CD14-positive monocyte (primary cell): ENCODE results near the gene FITM2. TPM values are rescaled to one million over a fixed set of nuclear protein-coding genes. Genes with fewer than 3 reads are reported as not detected.
A peak's percentile ranks its signal among the peaks of the same experiment; 100 is the strongest.
"Not testable (repeated sequence)": the region's sequence is repeated elsewhere in the genome, so short reads cannot be mapped to it uniquely, and the experiment has no call there.

Experiments used
- DNase-seq, 3 donors: peaks; one replicate each; pipeline ENCODE4 v3.0.0-alpha.2; 2011 to 2022
- H2AFZ ChIP-seq: 2 replicates; pipeline ENCODE4 v1.6.0; 2012; ENCODE audit warnings: mild to moderate bottlenecking, low read depth, low read length, inconsistent platforms; ENCODE audit not compliant: insufficient read depth, poor library complexity, severe bottlenecking
- H3K27ac ChIP-seq, 2 donors: 1 replicate in 1 of 2; 2 replicates in 1 of 2; pipeline ENCODE4 v1.5.1; 2012 to 2013; ENCODE audit warnings: low read length in 2 of 2, control low read depth in 1 of 2, inconsistent platforms in 1 of 2, low read depth in 1 of 2, mild to moderate bottlenecking in 1 of 2
- H3K27me3 ChIP-seq, 2 donors: one replicate each; pipeline versions ENCODE4 v1.6.0 to v1.6.1; 2011 to 2013; ENCODE audit warnings: low read length in 2 of 2; ENCODE audit not compliant: control insufficient read depth in 2 of 2, insufficient read depth in 2 of 2
- H3K36me3 ChIP-seq, 2 donors: replicated peaks in 1 of 2; 1 replicate in 1 of 2; 2 replicates in 1 of 2; pipeline versions ENCODE4 v1.5.1 to v1.6.1; 2012 to 2013; ENCODE audit warnings: low read length in 2 of 2, control low read depth in 1 of 2, inconsistent platforms in 1 of 2, mild to moderate bottlenecking in 1 of 2; ENCODE audit not compliant: insufficient read depth in 2 of 2, control insufficient read depth in 1 of 2
- H3K4me1 ChIP-seq, 2 donors: 1 replicate in 1 of 2; 2 replicates in 1 of 2; pipeline versions ENCODE4 v1.5.1 to v1.6.1; 2012 to 2013; ENCODE audit warnings: low read length in 2 of 2, control low read depth in 1 of 2, inconsistent platforms in 1 of 2, mild to moderate bottlenecking in 1 of 2, moderate library complexity in 1 of 2; ENCODE audit not compliant: insufficient read depth in 2 of 2, control insufficient read depth in 1 of 2
- H3K4me2 ChIP-seq: replicated peaks from 2 replicates; pipeline ENCODE3; 2012; ENCODE audit warnings: low read length, moderate library complexity, mild to moderate bottlenecking; ENCODE audit not compliant: poor library complexity, severe bottlenecking; ENCODE audit errors: extremely low read depth
- H3K4me3 ChIP-seq, 3 experiments: fragments of 200-600 bp in 1 of 3; sonication (generic) in 1 of 3; replicated peaks in 1 of 3; 1 replicate in 2 of 3; 2 replicates in 1 of 3; pipeline ENCODE4 v1.5.1; 2011 to 2013; ENCODE audit warnings: low read length in 3 of 3, mild to moderate bottlenecking in 3 of 3, control low read depth in 2 of 3, low read depth in 2 of 3, inconsistent platforms in 1 of 3, moderate library complexity in 1 of 3
- H3K79me2 ChIP-seq: 2 replicates; pipeline ENCODE4 v1.6.0; 2012; ENCODE audit warnings: mild to moderate bottlenecking, control low read depth, inconsistent platforms, low read length, moderate library complexity; ENCODE audit not compliant: insufficient read depth
- H3K9ac ChIP-seq: 2 replicates; pipeline ENCODE4 v1.6.0; 2017; ENCODE audit warnings: low read length, mild to moderate bottlenecking; ENCODE audit not compliant: insufficient read depth, poor library complexity, severe bottlenecking
- H3K9me3 ChIP-seq, 2 donors: replicated peaks in 1 of 2; 1 replicate in 1 of 2; 2 replicates in 1 of 2; pipeline versions ENCODE4 v1.5.1 to v1.6.1; 2012 to 2013; ENCODE audit warnings: low read length in 2 of 2, control low read depth in 1 of 2; ENCODE audit not compliant: control insufficient read depth in 1 of 2, insufficient read depth in 1 of 2
- H4K20me1 ChIP-seq: 2 replicates; pipeline ENCODE4 v1.6.0; 2012; ENCODE audit warnings: mild to moderate bottlenecking, low read length, control low read depth, moderate library complexity; ENCODE audit not compliant: insufficient read depth
- H3K27ac Mint-ChIP-seq, 7 donors: one replicate each; pipeline ENCODE4 v1.8.0; 2020; ENCODE audit warnings: mild to moderate bottlenecking in 7 of 7, mixed read lengths in 7 of 7, moderate library complexity in 6 of 7, inconsistent platforms in 2 of 7
- H3K27me3 Mint-ChIP-seq, 3 donors: one replicate each; pipeline ENCODE4 v1.8.0; 2021 to 2022; ENCODE audit warnings: low read depth in 3 of 3, mild to moderate bottlenecking in 3 of 3, mixed read lengths in 3 of 3, moderate library complexity in 3 of 3, inconsistent platforms in 1 of 3
- H3K36me3 Mint-ChIP-seq, 2 donors: one replicate each; pipeline ENCODE4 v1.8.0; 2020; ENCODE audit warnings: mixed read lengths in 2 of 2, inconsistent platforms in 1 of 2, mild to moderate bottlenecking in 1 of 2
- H3K4me1 Mint-ChIP-seq: one replicate; pipeline ENCODE4 v1.8.0; 2020; ENCODE audit warnings: mild to moderate bottlenecking, mixed read lengths
- H3K4me3 Mint-ChIP-seq, 2 donors: one replicate each; pipeline ENCODE4 v1.8.0; 2020; ENCODE audit warnings: mild to moderate bottlenecking in 2 of 2, mixed read lengths in 2 of 2, moderate library complexity in 1 of 2
- H3K9me3 Mint-ChIP-seq, 7 donors: one replicate each; pipeline ENCODE4 v1.8.0; 2020 to 2022; ENCODE audit warnings: mixed read lengths in 7 of 7, mild to moderate bottlenecking in 6 of 7, moderate library complexity in 6 of 7, inconsistent platforms in 2 of 7
- WGBS: methylation state at CpG from one replicate; pipeline ENCODE4 v1.1.5; 2013; ENCODE audit warnings: missing lambda C conversion rate; ENCODE audit not compliant: insufficient coverage; 5-methylcytosine and 5-hydroxymethylcytosine counted together
- intact Hi-C, 2 donors: fragments of 100-400 bp; cut with micrococcal nuclease; formaldehyde crosslinking; loops; one replicate each; pipeline versions ENCODE4 v1.15.0 to v1.15.1; 2023
- polyA plus RNA-seq, 3 donors: library from polyadenylated mRNA; depleted of rRNA in 1 of 3; unstranded in 2 of 3; stranded (reverse) in 1 of 3; fragments of 300-500 nt in 2 of 3; fragments of >200 nt in 1 of 3; fragmentation: Illumina TruSeq in 2 of 3; gene quantifications; 1 replicate in 2 of 3; 2 replicates in 1 of 3; pipeline ENCODE4 v1.2.3, GENCODE V29; 2012 to 2021
- TF ChIP-seq, protein P1 (sequence below): fragments of 200-600 bp; IDR thresholded peaks from one replicate; pipeline ENCODE4 v1.8.0; 2022; ENCODE audit warnings: antibody characterized with exemption, mild to moderate bottlenecking

Gene FITM2
- polyA plus RNA-seq, 3 donors, result 0.32 to 2.2 (median 0.69) TPM

DNA sequence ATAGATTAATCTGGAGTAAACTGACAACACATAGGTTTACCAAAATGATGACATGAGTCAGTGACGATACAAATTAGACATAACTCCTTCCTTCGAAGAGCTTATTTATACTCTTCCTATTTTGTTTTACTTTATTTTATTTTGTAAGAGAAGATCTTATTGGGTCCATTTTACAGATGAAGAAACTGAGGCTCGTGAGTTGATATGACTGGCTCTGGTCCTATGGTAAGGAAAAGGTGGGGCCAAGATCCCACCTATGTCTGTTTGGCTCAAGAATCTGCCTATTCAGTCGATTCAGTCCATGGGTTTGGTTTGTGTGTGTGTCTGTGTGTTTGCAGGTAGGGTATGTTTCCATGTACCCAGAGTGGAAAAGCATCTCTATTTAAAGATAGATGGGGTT, 17.4 kb upstream of the FITM2 start:
- Histone ChIP-seq H3K27me3 (peaks cover 2 to 21% of the 10 kb centered on the region in 2 donors), H3K4me2 (no peak overlapping the region), H3K79me2 (no peaks in the 10 kb centered on the region), H4K20me1 (no peaks in the 10 kb centered on the region), H2AFZ (no peak overlapping the region), H3K4me3 (no peak overlapping the region), H3K9ac (no peak overlapping the region), H3K36me3 (no peaks in the 10 kb centered on the region), H3K4me1 (no peaks in the 10 kb centered on the region), H3K27ac (no peak overlapping the region), H3K9me3 (no peaks in the 10 kb centered on the region)
- Mint-ChIP-seq H3K27me3 (peaks cover 16 to 37% (median 17%) of the 10 kb centered on the region in 3 donors), H3K27ac (no peak overlapping the region), H3K36me3 (no peaks in the 10 kb centered on the region), H3K9me3 (peaks cover 0 to 2% (median 0%) of the 10 kb centered on the region in 7 donors), H3K4me1 (no peaks in the 10 kb centered on the region), H3K4me3 (no peak overlapping the region)
- intact Hi-C loops, result no loop called here
- TF ChIP-seq, protein P1, sequence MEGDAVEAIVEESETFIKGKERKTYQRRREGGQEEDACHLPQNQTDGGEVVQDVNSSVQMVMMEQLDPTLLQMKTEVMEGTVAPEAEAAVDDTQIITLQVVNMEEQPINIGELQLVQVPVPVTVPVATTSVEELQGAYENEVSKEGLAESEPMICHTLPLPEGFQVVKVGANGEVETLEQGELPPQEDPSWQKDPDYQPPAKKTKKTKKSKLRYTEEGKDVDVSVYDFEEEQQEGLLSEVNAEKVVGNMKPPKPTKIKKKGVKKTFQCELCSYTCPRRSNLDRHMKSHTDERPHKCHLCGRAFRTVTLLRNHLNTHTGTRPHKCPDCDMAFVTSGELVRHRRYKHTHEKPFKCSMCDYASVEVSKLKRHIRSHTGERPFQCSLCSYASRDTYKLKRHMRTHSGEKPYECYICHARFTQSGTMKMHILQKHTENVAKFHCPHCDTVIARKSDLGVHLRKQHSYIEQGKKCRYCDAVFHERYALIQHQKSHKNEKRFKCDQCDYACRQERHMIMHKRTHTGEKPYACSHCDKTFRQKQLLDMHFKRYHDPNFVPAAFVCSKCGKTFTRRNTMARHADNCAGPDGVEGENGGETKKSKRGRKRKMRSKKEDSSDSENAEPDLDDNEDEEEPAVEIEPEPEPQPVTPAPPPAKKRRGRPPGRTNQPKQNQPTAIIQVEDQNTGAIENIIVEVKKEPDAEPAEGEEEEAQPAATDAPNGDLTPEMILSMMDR, result no peak
- 87% methylated on average over 1 of the region's 4 CpGs for WGBS
- no peak for DNase-seq

GRCh38 chr20:44327748-44328147, 16.7 kb upstream of the FITM2 start:
- H3K4me1 ChIP-seq, H2AFZ ChIP-seq, H3K9me3 Mint-ChIP-seq, H3K79me2 ChIP-seq, intact Hi-C loops, H3K4me3 ChIP-seq, H4K20me1 ChIP-seq, H3K27ac Mint-ChIP-seq, H3K4me2 ChIP-seq, DNase-seq, H3K9me3 ChIP-seq, H3K36me3 Mint-ChIP-seq, H3K9ac ChIP-seq, H3K27ac ChIP-seq, H3K4me1 Mint-ChIP-seq, H3K36me3 ChIP-seq: not testable (repeated sequence)
- peaks cover 2 to 21% of the 10 kb centered on the region in 2 donors for H3K27me3 ChIP-seq
- 94% methylated on average over 3 of the region's 7 CpGs for WGBS
- H3K4me3 Mint-ChIP-seq, result peak overlapping the region in 1 of 2 donors; percentile 23
- H3K27me3 Mint-ChIP-seq, result peaks cover 14 to 38% (median 17%) of the 10 kb centered on the region in 3 donors
